Ishikawa (cell line): ENCODE data around the gene CATSPER1.

Source experiments
- CEBPB ChIP-seq: IDR thresholded peaks from 2 replicates; pipeline ENCODE4 v1.6.1; 2012
- CREB1 ChIP-seq: IDR thresholded peaks from 2 replicates; pipeline ENCODE4 v1.6.1; 2012; ENCODE audit warnings: low read depth
- EGR1 ChIP-seq: IDR thresholded peaks from 2 replicates; pipeline ENCODE4 v1.6.1; 2012
- EP300 ChIP-seq: IDR thresholded peaks from 2 replicates; pipeline ENCODE4 v1.6.1; 2012; ENCODE audit warnings: borderline replicate concordance
- FOXM1 ChIP-seq: IDR thresholded peaks from 2 replicates; pipeline ENCODE4 v1.6.1; 2012; ENCODE audit warnings: low read depth, borderline replicate concordance
- NFIC ChIP-seq: IDR thresholded peaks from 2 replicates; pipeline ENCODE4 v1.6.1; 2012
- RAD21 ChIP-seq: IDR thresholded peaks from 2 replicates; pipeline ENCODE4 v1.6.1; 2012; ENCODE audit warnings: low read depth
- TAF1 ChIP-seq: IDR thresholded peaks from 2 replicates; pipeline ENCODE4 v1.6.1; 2012; ENCODE audit warnings: low read depth, mild to moderate bottlenecking
- TCF12 ChIP-seq: IDR thresholded peaks from 2 replicates; pipeline ENCODE4 v1.6.1; 2012; ENCODE audit warnings: low read depth
- TEAD4 ChIP-seq: IDR thresholded peaks from 2 replicates; pipeline ENCODE4 v1.6.1; 2012
- YY1 ChIP-seq: IDR thresholded peaks from 2 replicates; pipeline ENCODE4 v1.6.1; 2012; ENCODE audit warnings: low read depth
- ZBTB7A ChIP-seq: IDR thresholded peaks from 2 replicates; pipeline ENCODE4 v1.6.1; 2012; ENCODE audit warnings: low read depth
- TF ChIP-seq, protein P1 (sequence below): IDR thresholded peaks from 2 replicates; pipeline ENCODE4 v1.6.1; 2012; ENCODE audit warnings: low read depth, mild to moderate bottlenecking
- TF ChIP-seq, protein P2 (sequence below): IDR thresholded peaks from 2 replicates; pipeline ENCODE4 v1.6.1; 2012
- TF ChIP-seq, protein P3 (sequence below): IDR thresholded peaks from 2 replicates; pipeline ENCODE4 v1.6.1; 2012

CATSPER1 gene

DNA sequence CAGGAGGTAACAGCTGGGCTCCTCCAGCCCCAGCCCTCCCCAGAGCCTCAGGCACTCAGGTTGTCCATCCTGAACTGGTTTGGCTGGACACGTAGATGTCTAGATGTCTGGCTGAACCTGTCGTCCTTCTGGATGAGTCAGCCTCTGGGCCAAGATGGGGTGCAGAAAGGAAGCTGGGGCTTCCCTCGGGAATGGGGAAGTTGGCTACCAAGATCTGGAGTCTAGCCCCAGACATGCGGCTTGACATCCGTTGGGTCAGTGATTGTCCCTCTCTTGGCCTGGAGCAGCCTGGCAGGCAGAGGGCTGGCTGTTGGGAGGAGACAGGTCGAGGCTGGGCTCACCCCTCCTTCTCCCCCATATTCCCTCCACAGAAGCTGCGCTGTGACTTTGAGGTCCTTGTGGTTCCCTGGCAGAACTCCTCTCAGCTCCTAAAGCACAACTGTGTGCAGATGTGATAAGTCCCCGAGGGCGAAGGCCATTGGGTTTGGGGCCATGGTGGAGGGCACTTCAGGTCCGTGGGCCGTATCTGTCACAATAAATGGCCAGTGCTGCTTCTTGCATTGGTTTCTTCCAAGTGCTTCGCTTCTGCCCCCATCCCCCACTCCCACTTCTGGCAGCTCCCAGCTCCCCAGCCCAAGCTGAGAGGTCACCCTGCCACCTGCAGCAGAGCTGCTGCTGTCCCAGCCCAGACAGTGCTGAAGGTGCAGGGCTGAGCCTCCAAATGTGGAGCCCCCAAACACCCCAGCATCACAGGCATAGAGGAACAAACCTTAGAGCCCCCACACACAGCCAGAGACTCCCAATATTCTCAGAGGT, 13.1 kb downstream of the CATSPER1 start:
- no peak for TF ChIP-seq CEBPB
- peak; percentile 8 for TF ChIP-seq ZBTB7A
- peak; percentile 46; the same call in 1 of the 2 replicates for TF ChIP-seq YY1
- peak; percentile 81 for TF ChIP-seq TEAD4
- TF ChIP-seq TCF12: peak; percentile 91
- TF ChIP-seq, protein P1, sequence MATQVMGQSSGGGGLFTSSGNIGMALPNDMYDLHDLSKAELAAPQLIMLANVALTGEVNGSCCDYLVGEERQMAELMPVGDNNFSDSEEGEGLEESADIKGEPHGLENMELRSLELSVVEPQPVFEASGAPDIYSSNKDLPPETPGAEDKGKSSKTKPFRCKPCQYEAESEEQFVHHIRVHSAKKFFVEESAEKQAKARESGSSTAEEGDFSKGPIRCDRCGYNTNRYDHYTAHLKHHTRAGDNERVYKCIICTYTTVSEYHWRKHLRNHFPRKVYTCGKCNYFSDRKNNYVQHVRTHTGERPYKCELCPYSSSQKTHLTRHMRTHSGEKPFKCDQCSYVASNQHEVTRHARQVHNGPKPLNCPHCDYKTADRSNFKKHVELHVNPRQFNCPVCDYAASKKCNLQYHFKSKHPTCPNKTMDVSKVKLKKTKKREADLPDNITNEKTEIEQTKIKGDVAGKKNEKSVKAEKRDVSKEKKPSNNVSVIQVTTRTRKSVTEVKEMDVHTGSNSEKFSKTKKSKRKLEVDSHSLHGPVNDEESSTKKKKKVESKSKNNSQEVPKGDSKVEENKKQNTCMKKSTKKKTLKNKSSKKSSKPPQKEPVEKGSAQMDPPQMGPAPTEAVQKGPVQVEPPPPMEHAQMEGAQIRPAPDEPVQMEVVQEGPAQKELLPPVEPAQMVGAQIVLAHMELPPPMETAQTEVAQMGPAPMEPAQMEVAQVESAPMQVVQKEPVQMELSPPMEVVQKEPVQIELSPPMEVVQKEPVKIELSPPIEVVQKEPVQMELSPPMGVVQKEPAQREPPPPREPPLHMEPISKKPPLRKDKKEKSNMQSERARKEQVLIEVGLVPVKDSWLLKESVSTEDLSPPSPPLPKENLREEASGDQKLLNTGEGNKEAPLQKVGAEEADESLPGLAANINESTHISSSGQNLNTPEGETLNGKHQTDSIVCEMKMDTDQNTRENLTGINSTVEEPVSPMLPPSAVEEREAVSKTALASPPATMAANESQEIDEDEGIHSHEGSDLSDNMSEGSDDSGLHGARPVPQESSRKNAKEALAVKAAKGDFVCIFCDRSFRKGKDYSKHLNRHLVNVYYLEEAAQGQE: peak; percentile 81
- peak; percentile 92 for TF ChIP-seq EP300
- TF ChIP-seq FOXM1: no peak; the same call in 1 of the 2 replicates
- TF ChIP-seq NFIC: peak; percentile 84

DNA sequence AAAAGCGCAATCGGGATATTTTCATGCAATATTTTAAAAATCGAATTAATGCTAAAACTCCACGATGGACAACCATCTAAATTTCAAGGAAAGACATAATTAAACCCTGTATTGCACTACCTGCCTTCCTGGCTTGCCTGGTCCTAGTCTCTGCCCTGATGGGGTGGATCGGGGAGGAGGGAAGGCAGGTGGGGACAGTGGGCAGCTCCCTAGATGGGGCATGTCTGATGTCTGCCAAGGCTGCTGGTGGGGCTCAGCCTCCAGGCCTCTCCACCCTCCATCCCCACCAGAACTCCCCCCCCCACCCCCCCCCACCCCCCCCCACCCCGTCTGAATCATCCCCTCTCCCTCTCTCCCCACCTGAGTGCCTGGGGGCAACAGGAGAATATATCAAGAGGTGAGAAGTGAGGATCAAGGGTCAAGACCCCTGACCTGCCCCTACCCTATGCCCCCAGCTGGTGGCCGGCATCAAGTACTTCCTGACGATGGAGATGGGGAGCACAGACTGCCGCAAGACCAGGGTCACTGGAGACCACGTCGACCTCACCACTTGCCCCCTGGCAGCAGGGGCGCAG, 13.8 kb downstream of the CATSPER1 start:
- TF ChIP-seq ZBTB7A (peak; percentile 72; the same call in 1 of the 2 replicates), TCF12 (no peak)

DNA sequence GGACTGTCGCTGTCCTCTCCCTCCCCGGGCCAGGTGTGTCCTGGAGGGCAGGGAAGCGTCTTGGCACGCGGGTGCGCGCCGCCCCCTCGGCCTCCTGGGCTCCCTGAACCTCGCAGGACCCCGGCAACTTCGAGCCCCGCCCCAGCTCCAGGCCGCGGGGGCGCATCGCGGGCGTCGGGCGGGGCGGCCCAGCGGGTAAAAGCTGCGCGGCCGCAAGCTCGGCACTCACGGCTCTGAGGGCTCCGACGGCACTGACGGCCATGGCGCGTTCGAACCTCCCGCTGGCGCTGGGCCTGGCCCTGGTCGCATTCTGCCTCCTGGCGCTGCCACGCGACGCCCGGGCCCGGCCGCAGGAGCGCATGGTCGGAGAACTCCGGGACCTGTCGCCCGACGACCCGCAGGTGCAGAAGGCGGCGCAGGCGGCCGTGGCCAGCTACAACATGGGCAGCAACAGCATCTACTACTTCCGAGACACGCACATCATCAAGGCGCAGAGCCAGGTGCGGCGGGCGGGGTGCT, 14.4 kb downstream of the CATSPER1 start, which contains the start of gene CST6:
Gene CST6, plus strand, starts transcription at position 224 of the 519 bp plus-strand sequence. Its CDS starts 37 bp downstream, at position 261.
- peak; percentile 65; the same call in 1 of the 2 replicates for TF ChIP-seq ZBTB7A
- TF ChIP-seq CEBPB: no peak
- peak; percentile 50 for TF ChIP-seq EGR1
- no peak for TF ChIP-seq RAD21
- TF ChIP-seq CREB1: no peak
- TF ChIP-seq TAF1: no peak
- TF ChIP-seq, protein P1: no peak
- no peak for TF ChIP-seq EP300
- TF ChIP-seq TCF12: no peak

DNA sequence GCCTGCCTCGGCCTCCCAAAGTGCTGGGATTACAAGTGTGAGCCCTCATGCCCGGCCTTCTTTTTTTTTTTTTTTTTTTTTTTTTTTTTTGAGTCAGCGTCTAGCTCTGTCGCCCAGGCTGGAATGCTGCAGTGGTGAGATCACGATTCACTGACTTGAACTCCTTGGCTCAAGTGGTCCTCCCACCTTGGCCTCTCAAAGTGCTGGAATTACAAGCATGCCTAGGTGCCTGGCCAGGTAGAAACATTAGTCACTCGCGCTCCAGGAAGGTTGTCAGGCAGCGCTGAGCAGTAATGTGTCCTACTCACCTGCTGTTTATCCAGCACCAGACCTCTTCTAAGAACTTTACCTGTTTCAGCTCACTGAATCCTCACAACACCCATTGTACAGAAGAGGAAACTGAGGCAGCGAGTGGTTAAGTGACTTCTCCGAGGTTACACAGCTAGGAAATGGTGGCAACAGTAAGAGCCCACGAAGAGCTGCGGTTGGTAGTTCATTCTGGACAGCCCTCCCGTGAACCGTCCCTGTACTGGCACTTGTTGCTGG, 15.0 kb downstream of the CATSPER1 start:
- TF ChIP-seq CEBPB: no peak
- peak; percentile 92 for TF ChIP-seq TCF12
- TF ChIP-seq, protein P2, sequence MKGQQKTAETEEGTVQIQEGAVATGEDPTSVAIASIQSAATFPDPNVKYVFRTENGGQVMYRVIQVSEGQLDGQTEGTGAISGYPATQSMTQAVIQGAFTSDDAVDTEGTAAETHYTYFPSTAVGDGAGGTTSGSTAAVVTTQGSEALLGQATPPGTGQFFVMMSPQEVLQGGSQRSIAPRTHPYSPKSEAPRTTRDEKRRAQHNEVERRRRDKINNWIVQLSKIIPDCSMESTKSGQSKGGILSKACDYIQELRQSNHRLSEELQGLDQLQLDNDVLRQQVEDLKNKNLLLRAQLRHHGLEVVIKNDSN: peak; percentile 19; the same call in 1 of the 2 replicates
- TF ChIP-seq RAD21: peak; percentile 22; the same call in 1 of the 2 replicates
- TF ChIP-seq NFIC: peak; percentile 83
- peak; percentile 93 for TF ChIP-seq EP300
- peak; percentile 98 for TF ChIP-seq TEAD4
- TF ChIP-seq FOXM1: peak; percentile 70; the same call in 1 of the 2 replicates
- no peak for TF ChIP-seq ZBTB7A
- TF ChIP-seq, protein P3, sequence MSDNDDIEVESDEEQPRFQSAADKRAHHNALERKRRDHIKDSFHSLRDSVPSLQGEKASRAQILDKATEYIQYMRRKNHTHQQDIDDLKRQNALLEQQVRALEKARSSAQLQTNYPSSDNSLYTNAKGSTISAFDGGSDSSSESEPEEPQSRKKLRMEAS: peak; percentile 35
- no peak for TF ChIP-seq CREB1
- TF ChIP-seq, protein P1: no peak
- no peak for TF ChIP-seq EGR1
- no peak; the same call in none of the 2 replicates for TF ChIP-seq YY1
- TF ChIP-seq TAF1: 0 out of 2 replicates have a peak, but pooled peaks have one; percentile 31
